ENCODE results near the gene PRAMEF12. TPM values are rescaled to one million over a fixed set of nuclear protein-coding genes. Genes with fewer than 3 reads are reported as not detected.

Gene PRAMEF12
- total RNA-seq, 4 donors from 2014 or later: not detected

GRCh38 chr1:12745126-12745991 is 28.2 kb upstream of the PRAMEF12 start:
- TF ChIP-seq CTCF (IDR thresholded peaks at IDR 0.05; ENCODE audit: low read depth): no peak

DNA sequence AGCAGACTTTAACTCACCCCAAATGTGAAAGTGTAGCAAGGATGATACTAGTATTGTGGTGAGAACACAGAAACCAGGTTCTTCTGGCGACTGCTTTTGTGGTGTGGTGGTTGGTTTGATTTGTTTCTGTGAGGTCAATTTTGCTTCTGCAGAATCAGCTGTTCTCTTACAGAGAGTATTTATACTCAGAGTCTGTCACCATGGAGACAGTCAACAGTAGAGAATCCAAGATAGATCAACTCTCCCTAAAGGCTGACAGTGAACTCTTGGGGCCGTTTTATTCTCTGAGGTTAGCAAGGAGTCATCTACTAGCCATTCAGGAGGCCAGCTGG is 27.6 kb upstream of the PRAMEF12 start, which contains the start of gene CFAP107:
Gene CFAP107 (plus strand): TSS at position 209 of the 332 bp plus-strand sequence. CDS start 231 bp downstream, outside the sequence.
- TF ChIP-seq CTCF (IDR thresholded peaks at IDR 0.05; ENCODE audit: low read depth): no peak

DNA sequence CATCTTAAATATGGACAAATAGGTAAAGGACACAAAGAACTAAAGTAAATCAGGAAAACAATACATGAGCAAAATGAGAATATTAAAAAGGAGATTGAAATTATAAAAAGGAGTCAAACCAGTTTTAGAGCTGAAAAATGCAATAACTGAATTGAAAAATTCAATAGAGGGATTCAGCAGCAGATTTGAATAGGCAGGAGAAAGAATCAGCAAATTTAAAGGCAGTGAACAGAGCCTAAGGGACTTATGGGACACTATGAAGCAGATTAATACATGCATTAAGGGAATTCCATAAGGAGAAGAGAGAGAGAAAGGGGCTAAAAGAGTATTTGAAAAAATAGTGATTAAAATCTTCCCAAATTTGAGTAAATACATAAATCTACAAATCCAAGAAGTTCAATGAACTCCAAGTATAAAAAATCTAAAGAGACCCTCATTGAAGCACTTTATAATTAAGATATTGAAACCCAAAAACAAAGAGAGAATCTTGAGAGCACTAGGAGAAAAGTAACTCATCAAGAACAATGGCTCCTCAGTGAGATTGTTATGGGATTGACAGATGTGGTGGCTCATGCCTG is 24.7 kb upstream of the PRAMEF12 start:
- TF ChIP-seq CTCF (IDR thresholded peaks at IDR 0.05; ENCODE audit: low read depth): no peak

DNA sequence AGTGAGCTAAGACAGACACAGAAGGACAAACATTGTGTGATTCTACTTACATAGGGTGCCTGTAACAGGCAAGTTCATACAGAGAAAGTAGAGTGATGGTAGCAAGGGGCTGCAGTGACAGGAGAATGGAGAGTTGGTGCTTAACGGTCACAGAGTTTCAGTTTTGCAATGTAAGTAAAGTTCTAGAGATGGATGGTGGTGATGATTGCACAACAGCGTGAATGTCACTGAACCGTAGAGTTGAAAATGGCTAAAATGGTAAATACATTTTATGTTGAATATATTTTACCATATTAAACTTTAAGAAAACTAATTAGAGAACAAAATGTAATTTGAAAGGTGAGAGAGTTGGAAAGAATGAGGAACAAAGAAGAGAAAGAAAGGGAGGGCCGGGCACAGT is 18.8 kb upstream of the PRAMEF12 start:
- no peak for TF ChIP-seq CTCF (IDR thresholded peaks at IDR 0.05; ENCODE audit: low read depth)

DNA sequence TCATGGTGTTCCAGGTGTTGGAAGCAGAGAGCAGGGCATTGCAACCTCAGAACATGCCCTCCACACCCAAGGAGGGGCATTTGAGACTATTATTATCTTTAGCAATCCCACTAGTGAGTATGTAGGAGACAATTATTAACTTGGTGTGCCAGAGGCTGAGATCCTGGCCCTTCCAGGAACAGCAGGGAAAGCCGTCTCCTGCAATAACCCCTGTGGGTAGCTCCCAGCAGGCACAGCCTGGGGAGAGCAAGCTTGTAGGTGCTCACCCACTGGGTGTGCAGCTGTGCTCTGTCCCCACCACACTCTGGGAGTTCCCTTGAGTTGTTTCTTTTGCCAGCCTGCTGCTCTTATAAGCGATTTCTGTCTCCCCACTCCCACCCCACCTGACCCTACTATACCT is 17.3 kb upstream of the PRAMEF12 start:
- no peak for TF ChIP-seq CTCF (IDR thresholded peaks at IDR 0.05; ENCODE audit: low read depth)

DNA sequence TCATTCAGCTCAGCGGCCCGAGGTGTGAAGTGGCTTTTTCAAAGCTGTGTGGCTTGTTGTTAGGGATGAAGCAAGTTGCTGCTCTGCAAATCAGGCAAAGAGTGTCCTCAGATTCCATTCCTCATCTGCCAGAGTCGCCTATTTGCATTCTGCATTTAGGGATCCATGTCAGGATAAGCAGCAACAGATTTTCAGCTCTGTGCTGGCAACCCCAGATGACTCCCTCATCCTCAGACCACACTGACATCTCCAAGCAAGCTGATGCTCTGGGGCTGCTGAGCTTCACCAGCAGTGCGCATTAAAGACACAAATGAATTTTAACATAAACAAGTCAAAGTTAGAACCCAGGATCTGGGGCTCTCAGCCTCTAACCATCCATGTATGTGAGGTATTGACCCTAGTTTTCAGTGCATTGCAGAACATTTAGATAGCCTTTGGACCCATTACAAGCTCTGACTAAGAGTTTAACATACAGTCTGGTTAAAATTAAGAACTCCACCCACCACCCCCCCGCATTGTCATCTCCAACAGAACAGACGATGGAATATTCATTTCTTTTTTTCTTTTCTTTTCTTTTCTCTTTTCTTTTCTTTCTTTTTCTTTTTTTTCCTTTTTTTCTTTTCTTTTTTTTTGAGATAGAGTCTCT is 16.6 kb upstream of the PRAMEF12 start:
- no peak for TF ChIP-seq CTCF (IDR thresholded peaks at IDR 0.05; ENCODE audit: low read depth)

- no peak for TF ChIP-seq CTCF (IDR thresholded peaks at IDR 0.05; ENCODE audit: low read depth)
These were observed 15.7 kb upstream of the PRAMEF12 start for GRCh38 chr1:12757836-12758235.
